Activated T-cell treated with anti-CD3 and anti-CD28 coated beads, Interleukin-2, amount 50 U/mL, for 72 hours (primary cell): Measurements from ENCODE around the gene NDUFA6. TPM values are rescaled to one million over a fixed set of nuclear protein-coding genes. Genes with fewer than 3 reads are reported as not detected.
"Not testable (repeated sequence)": the region's sequence is repeated elsewhere in the genome, so short reads cannot be mapped to it uniquely, and the experiment has no call there.

ENCODE experiments used
- ATAC-seq, 2 donors: fragments of 150-1000 bp; cut with Tn5 transposase; replicated peaks in 1 of 2; 2 replicates each; pipeline ENCODE4 v1.10.0; 2021; ENCODE audit warnings: moderate library complexity in 2 of 2, mild to moderate bottlenecking in 1 of 2
- DNase-seq, 2 donors: peaks; one replicate each; pipeline ENCODE4 v3.0.0; 2021 to 2022; ENCODE audit warnings: mixed read lengths in 1 of 2
- H3K27ac Mint-ChIP-seq: one replicate; pipeline ENCODE4 v1.8.0; 2022; ENCODE audit warnings: mild to moderate bottlenecking, moderate library complexity, mixed read lengths
- H3K27me3 Mint-ChIP-seq: one replicate; pipeline ENCODE4 v1.8.0; 2022; ENCODE audit warnings: low read depth, mixed read lengths
- H3K36me3 Mint-ChIP-seq, 2 donors: one replicate each; pipeline ENCODE4 v1.8.0; 2022; ENCODE audit warnings: mixed read lengths in 2 of 2, mild to moderate bottlenecking in 1 of 2; ENCODE audit not compliant: insufficient read depth in 2 of 2
- H3K4me1 Mint-ChIP-seq: one replicate; pipeline ENCODE4 v1.8.0; 2022; ENCODE audit warnings: low read depth, mixed read lengths
- H3K4me3 Mint-ChIP-seq, 2 donors: one replicate each; pipeline ENCODE4 v1.8.0; 2022; ENCODE audit warnings: mild to moderate bottlenecking in 2 of 2, mixed read lengths in 2 of 2, moderate library complexity in 2 of 2
- H3K9me3 Mint-ChIP-seq, 2 donors: one replicate each; pipeline ENCODE4 v1.8.0; 2022; ENCODE audit warnings: mixed read lengths in 2 of 2
- total RNA-seq, 2 donors: library from RNA; stranded (reverse); gene quantifications; one replicate each; pipeline ENCODE4 v1.2.3, GENCODE V29; 2022

The NDUFA6 gene
- total RNA-seq, 2 donors from 2014 or later, result 87.8 to 91.7 TPM

- not testable (repeated sequence) for H3K4me1 Mint-ChIP-seq, H3K4me3 Mint-ChIP-seq, H3K27ac Mint-ChIP-seq, DNase-seq, H3K36me3 Mint-ChIP-seq, ATAC-seq, H3K27me3 Mint-ChIP-seq, H3K9me3 Mint-ChIP-seq
Measured at GRCh38 chr22:42128776-42129694, 38.5 kb upstream of the NDUFA6 start.

- H3K27me3 Mint-ChIP-seq, H3K4me1 Mint-ChIP-seq, ATAC-seq: not testable (repeated sequence)
Measured at GRCh38 chr22:42128007-42128406, 37.4 kb upstream of the NDUFA6 start.

GRCh38 chr22:42127606-42128005 is 37.0 kb upstream of the NDUFA6 start:
- ATAC-seq (no peak), DNase-seq (no peak)
- no peaks in the 10 kb centered on the region for H3K27me3 Mint-ChIP-seq
- H3K27ac Mint-ChIP-seq, result no peak overlapping the region
- no peaks in the 10 kb centered on the region for H3K9me3 Mint-ChIP-seq
- no peaks in the 10 kb centered on the region for H3K36me3 Mint-ChIP-seq
- peaks cover 1% of the 10 kb centered on the region for H3K4me1 Mint-ChIP-seq
- no peak overlapping the region for H3K4me3 Mint-ChIP-seq

More at GRCh38 chr22:42128007-42128406, 37.4 kb upstream of the NDUFA6 start:
- not testable (repeated sequence) for H3K27ac Mint-ChIP-seq, H3K9me3 Mint-ChIP-seq, DNase-seq, H3K4me3 Mint-ChIP-seq, H3K36me3 Mint-ChIP-seq

- peaks cover 40% of the 10 kb centered on the region for H3K4me1 Mint-ChIP-seq
- not testable (repeated sequence) for H3K36me3 Mint-ChIP-seq, DNase-seq, H3K4me3 Mint-ChIP-seq, H3K9me3 Mint-ChIP-seq, H3K27me3 Mint-ChIP-seq, H3K27ac Mint-ChIP-seq
- ATAC-seq, result peak; percentile 55 to 58
Measured at GRCh38 chr22:42123529-42123928, 33.0 kb upstream of the NDUFA6 start.

- H3K4me3 Mint-ChIP-seq, result peak overlapping the region; percentile 77 to 81
- H3K9me3 Mint-ChIP-seq, H3K36me3 Mint-ChIP-seq, H3K27me3 Mint-ChIP-seq: not testable (repeated sequence)
- H3K4me1 Mint-ChIP-seq, result peaks cover 40% of the 10 kb centered on the region
- peak; percentile 38 to 50 for DNase-seq
- H3K27ac Mint-ChIP-seq, result peak overlapping the region; percentile 88
- ATAC-seq, result peak; percentile 81 to 83
Measured at GRCh38 chr22:42120231-42121021, 29.9 kb upstream of the NDUFA6 start.

GRCh38 chr22:42116848-42117424 is 26.4 kb upstream of the NDUFA6 start:
- ATAC-seq, result no peak
- Mint-ChIP-seq H3K27ac (no peak overlapping the region), H3K4me1 (peaks cover 32% of the 10 kb centered on the region), H3K27me3 (no peaks in the 10 kb centered on the region), H3K4me3 (no peak overlapping the region), H3K36me3 (peaks cover 12 to 13% of the 10 kb centered on the region in 2 donors), H3K9me3 (peaks cover 2 to 7% of the 10 kb centered on the region in 2 donors)
- DNase-seq, result no peak

GRCh38 chr22:42115420-42115830 is 24.9 kb upstream of the NDUFA6 start:
- Mint-ChIP-seq H3K36me3 (peaks cover 12 to 13% of the 10 kb centered on the region in 2 donors), H3K4me1 (peaks cover 17% of the 10 kb centered on the region)
- not testable (repeated sequence) for ATAC-seq, H3K4me3 Mint-ChIP-seq, H3K9me3 Mint-ChIP-seq, H3K27ac Mint-ChIP-seq, DNase-seq, H3K27me3 Mint-ChIP-seq

- H3K4me1 Mint-ChIP-seq, result peaks cover 10% of the 10 kb centered on the region
- ATAC-seq (no peak), DNase-seq (no peak)
- no peak overlapping the region for H3K4me3 Mint-ChIP-seq
- no peaks in the 10 kb centered on the region for H3K27me3 Mint-ChIP-seq
- peaks cover 12 to 13% of the 10 kb centered on the region in 2 donors for H3K36me3 Mint-ChIP-seq
- peaks cover 2 to 7% of the 10 kb centered on the region in 2 donors for H3K9me3 Mint-ChIP-seq
- no peak overlapping the region for H3K27ac Mint-ChIP-seq
Measured at GRCh38 chr22:42114721-42115120, 24.1 kb upstream of the NDUFA6 start.

- not testable (repeated sequence) for DNase-seq
Measured at GRCh38 chr22:42112793-42113192, 22.2 kb upstream of the NDUFA6 start.

GRCh38 chr22:42111798-42112197 is 21.2 kb upstream of the NDUFA6 start:
- Mint-ChIP-seq H3K4me3 (no peak overlapping the region), H3K4me1 (no peaks in the 10 kb centered on the region), H3K9me3 (peaks cover 2 to 7% of the 10 kb centered on the region in 2 donors), H3K27me3 (no peaks in the 10 kb centered on the region), H3K36me3 (peaks cover 12 to 13% of the 10 kb centered on the region in 2 donors), H3K27ac (no peak overlapping the region)
- ATAC-seq (no peak), DNase-seq (no peak)

More at GRCh38 chr22:42112793-42113192, 22.2 kb upstream of the NDUFA6 start:
- ATAC-seq, H3K27ac Mint-ChIP-seq, H3K27me3 Mint-ChIP-seq, H3K4me3 Mint-ChIP-seq, H3K4me1 Mint-ChIP-seq, H3K9me3 Mint-ChIP-seq: not testable (repeated sequence)
- H3K36me3 Mint-ChIP-seq, result peaks cover 12 to 13% of the 10 kb centered on the region in 2 donors

- H3K4me3 Mint-ChIP-seq, result no peak overlapping the region
- H3K4me1 Mint-ChIP-seq, result no peaks in the 10 kb centered on the region
- no peak overlapping the region for H3K27ac Mint-ChIP-seq
- H3K9me3 Mint-ChIP-seq, result peaks cover 8 to 10% of the 10 kb centered on the region in 2 donors
- no peak for DNase-seq
- no peaks in the 10 kb centered on the region for H3K27me3 Mint-ChIP-seq
- no peak for ATAC-seq
- peaks cover 5 to 13% of the 10 kb centered on the region in 2 donors for H3K36me3 Mint-ChIP-seq
Measured at GRCh38 chr22:42108848-42109247, 18.3 kb upstream of the NDUFA6 start.

- not testable (repeated sequence) for ATAC-seq, DNase-seq, H3K4me1 Mint-ChIP-seq, H3K27ac Mint-ChIP-seq, H3K4me3 Mint-ChIP-seq, H3K27me3 Mint-ChIP-seq
- Mint-ChIP-seq H3K9me3 (peaks cover 13% of the 10 kb centered on the region in 2 donors), H3K36me3 (peaks cover 14 to 34% of the 10 kb centered on the region in 2 donors)
Measured at GRCh38 chr22:42104332-42104860, 13.8 kb upstream of the NDUFA6 start.
